GM20000 (cell line): Measurements from ENCODE around the gene SREK1IP1.

ENCODE experiments used
- DNase-seq: peaks from one replicate; pipeline ENCODE4 v3.0.0; 2012; ENCODE audit warnings: low spot score
- TF ChIP-seq, protein P1 (sequence below): IDR thresholded peaks from 2 replicates; pipeline ENCODE4 v1.5.1; 2012; ENCODE audit warnings: mild to moderate bottlenecking, control low read depth; ENCODE audit errors: extremely low read depth, missing control alignments

SREK1IP1 gene

DNA sequence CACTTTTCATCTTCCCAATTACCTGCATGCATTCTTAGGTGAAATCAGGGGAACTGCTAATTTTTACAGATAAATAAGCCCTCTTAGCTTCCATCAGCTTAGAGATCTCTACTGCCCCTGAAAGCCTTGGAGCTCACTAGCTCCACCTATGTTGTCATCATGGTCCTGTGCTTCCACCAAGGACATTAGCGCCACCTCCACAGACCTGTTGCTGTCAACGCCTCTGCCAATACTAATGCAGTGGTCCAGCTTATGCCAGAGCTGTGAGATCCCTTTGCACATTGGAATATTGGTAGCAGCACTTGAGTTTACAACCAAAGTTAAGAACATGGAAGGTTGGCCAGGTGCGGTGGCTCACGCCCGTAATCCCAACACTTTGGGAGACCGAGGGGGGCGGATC, 85.9 kb downstream of the SREK1IP1 start:
- no peak for DNase-seq
- TF ChIP-seq, protein P1, sequence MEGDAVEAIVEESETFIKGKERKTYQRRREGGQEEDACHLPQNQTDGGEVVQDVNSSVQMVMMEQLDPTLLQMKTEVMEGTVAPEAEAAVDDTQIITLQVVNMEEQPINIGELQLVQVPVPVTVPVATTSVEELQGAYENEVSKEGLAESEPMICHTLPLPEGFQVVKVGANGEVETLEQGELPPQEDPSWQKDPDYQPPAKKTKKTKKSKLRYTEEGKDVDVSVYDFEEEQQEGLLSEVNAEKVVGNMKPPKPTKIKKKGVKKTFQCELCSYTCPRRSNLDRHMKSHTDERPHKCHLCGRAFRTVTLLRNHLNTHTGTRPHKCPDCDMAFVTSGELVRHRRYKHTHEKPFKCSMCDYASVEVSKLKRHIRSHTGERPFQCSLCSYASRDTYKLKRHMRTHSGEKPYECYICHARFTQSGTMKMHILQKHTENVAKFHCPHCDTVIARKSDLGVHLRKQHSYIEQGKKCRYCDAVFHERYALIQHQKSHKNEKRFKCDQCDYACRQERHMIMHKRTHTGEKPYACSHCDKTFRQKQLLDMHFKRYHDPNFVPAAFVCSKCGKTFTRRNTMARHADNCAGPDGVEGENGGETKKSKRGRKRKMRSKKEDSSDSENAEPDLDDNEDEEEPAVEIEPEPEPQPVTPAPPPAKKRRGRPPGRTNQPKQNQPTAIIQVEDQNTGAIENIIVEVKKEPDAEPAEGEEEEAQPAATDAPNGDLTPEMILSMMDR, result no peak

DNA sequence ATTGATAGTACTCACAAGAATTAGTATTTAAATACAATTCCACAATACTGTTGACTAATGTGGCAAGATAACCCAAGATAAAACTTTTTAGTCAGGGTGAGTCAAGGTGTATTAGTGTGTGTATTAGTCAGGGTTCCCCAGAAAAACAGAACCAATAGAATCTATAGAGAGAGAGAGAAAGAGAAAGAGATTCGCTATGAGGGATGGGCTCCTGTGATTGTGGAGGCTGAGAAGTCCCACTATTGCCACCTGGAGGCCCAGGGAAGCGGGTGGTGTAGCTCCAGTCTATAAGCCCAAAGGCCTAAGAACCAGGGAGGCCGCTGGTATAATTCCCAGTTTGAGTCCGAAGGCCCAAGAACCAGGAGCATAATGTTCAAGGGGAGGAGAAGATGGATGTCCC, 88.2 kb downstream of the SREK1IP1 start:
- TF ChIP-seq, protein P1, result no peak
- no peak for DNase-seq

DNA sequence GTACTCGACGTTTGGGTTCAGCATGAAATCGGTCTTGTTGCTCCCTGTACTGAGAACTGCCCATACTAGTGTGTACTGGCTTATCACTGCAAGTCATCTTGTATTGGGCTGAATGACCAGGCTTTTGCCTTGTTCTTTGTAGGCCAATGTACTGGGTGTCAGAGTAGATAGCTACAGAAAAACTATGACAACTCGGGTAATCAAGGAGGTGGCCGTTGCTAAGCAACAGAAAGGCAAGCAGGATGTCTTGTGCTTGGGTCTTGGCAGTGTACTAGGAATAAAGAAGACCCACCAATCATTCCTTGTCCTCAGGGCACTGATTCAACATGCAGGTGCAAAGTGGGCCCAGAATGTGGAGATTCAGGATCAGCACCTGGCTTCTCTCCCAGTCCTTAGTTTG, 90.1 kb downstream of the SREK1IP1 start:
- TF ChIP-seq, protein P1, result no peak
- no peak for DNase-seq

DNA sequence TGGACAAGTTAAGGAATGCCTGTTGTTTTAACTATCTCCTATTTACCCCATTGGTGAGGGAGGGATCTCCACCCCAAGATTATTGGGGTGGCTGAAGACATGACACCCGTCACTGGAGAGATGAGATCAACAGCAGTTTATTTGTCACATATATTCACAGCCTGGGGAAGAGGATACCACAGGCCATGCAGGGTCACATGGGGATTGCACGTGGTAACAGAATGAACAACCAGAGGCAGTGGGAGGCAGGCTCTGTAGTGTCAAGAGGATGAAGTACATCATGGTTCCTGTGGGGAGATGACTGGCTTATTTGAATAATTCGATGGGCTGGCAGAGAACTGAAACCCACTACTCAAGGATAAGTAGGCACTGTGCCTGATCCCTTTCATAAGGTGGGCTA, 96.8 kb downstream of the SREK1IP1 start:
- no peak for DNase-seq

DNA sequence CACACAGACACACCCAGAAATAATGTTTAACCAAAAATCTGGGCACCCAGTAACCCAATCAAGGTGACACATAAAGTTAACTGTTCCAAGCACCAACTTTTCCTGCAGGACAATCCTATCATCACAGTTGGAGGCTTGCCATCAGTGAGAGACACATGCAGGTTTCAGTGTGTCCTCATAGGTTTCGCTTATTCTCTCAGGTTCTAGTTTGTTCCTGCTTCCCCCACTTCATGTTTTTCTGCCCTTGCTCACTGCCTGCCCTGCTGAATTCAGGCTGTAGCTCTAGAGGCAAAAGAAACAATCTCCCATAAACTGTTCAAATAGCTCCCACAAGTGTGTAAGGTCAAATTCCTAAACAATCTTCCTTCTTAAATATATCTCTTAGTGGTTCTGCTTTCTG, 98.2 kb downstream of the SREK1IP1 start:
- TF ChIP-seq, protein P1, result no peak
- DNase-seq, result no peak

More for the DNA sequence above, 96.8 kb downstream of the SREK1IP1 start:
- TF ChIP-seq, protein P1, result no peak
